Neural crest cell (in vitro differentiated cells): ENCODE results near the gene GBGT1. TPM values are rescaled to one million over a fixed set of nuclear protein-coding genes. Genes with fewer than 3 reads are reported as not detected.
"Not testable (repeated sequence)": the region's sequence is repeated elsewhere in the genome, so short reads cannot be mapped to it uniquely, and the experiment has no call there.

Experiments used
- DNase-seq: peaks from one replicate; pipeline ENCODE4 v3.0.0; 2021; ENCODE audit warnings: low read depth, mixed read lengths, low spot score
- H3K27ac Mint-ChIP-seq: one replicate; pipeline ENCODE4 v1.8.0; 2021; ENCODE audit warnings: mild to moderate bottlenecking, mixed read lengths; ENCODE audit not compliant: unreplicated experiment
- H3K27me3 Mint-ChIP-seq: 2 replicates; pipeline ENCODE4 v1.8.0; 2021; ENCODE audit warnings: low read depth, mild to moderate bottlenecking, mixed read lengths
- H3K36me3 Mint-ChIP-seq: 2 replicates; pipeline ENCODE4 v1.8.0; 2021; ENCODE audit warnings: low read depth, mild to moderate bottlenecking, mixed read lengths
- H3K4me1 Mint-ChIP-seq: 2 replicates; pipeline ENCODE4 v1.8.0; 2021; ENCODE audit warnings: mixed read lengths
- H3K4me3 Mint-ChIP-seq: one replicate; pipeline ENCODE4 v1.8.0; 2021; ENCODE audit warnings: mild to moderate bottlenecking, mixed read lengths
- H3K9me3 Mint-ChIP-seq: 2 replicates; pipeline ENCODE4 v1.8.0; 2021; ENCODE audit warnings: mixed read lengths
- CTCF ChIP-seq: fragments of 200-600 bp; sonication (generic); conservative IDR thresholded peaks from 2 replicates; pipeline ENCODE4 v1.5.0; 2021; ENCODE audit warnings: antibody characterized with exemption, mild to moderate bottlenecking
- long read RNA-seq: library from polyadenylated mRNA; unstranded; transcript quantifications from one replicate; pipeline ENCODE4 v2.0.0, GENCODE V29; 2020
- total RNA-seq: library from RNA; stranded (reverse); gene quantifications from 2 replicates; pipeline ENCODE4 v1.2.1, GENCODE V29; 2021

Gene GBGT1
- 12.9 and 13.8 TPM in 2 replicates for total RNA-seq
- long read RNA-seq: 0 reads

- peak; percentile 62 for DNase-seq
- peak within 1 kb of the TSS; percentile 67 for H3K4me3 Mint-ChIP-seq
- no peak within 1 kb of the TSS for H3K27ac Mint-ChIP-seq
- H3K36me3 Mint-ChIP-seq: no peaks in the 10 kb centered on the region
- H3K27me3 Mint-ChIP-seq: peaks cover 2% of the 10 kb centered on the region
- peaks cover 14% of the 10 kb centered on the region for H3K4me1 Mint-ChIP-seq
- TF ChIP-seq CTCF: no peak
- no peaks in the 10 kb centered on the region for H3K9me3 Mint-ChIP-seq
These were observed at the start of gene GBGT1 for GRCh38 chr9:133163504-133164172. Gene GBGT1, minus strand, starts transcription at chr9:133163914. Its CDS starts 1,502 bp downstream, at chr9:133162412.

- no peak for DNase-seq
- Mint-ChIP-seq H3K4me3 (no peak overlapping the region), H3K4me1 (no peaks in the 10 kb centered on the region), H3K27me3 (peaks cover 39% of the 10 kb centered on the region), H3K9me3 (peaks cover 5% of the 10 kb centered on the region), H3K36me3 (no peaks in the 10 kb centered on the region), H3K27ac (no peak overlapping the region)
- TF ChIP-seq CTCF: no peak
These were observed 46.9 kb upstream of the GBGT1 start for GRCh38 chr9:133210609-133211008.

- H3K27me3 Mint-ChIP-seq: peaks cover 35% of the 10 kb centered on the region
- no peaks in the 10 kb centered on the region for H3K4me1 Mint-ChIP-seq
- no peak for TF ChIP-seq CTCF
- H3K27ac Mint-ChIP-seq: no peak overlapping the region
- H3K9me3 Mint-ChIP-seq: peaks cover 2% of the 10 kb centered on the region
- DNase-seq: no peak
- no peak overlapping the region for H3K4me3 Mint-ChIP-seq
- H3K36me3 Mint-ChIP-seq: no peaks in the 10 kb centered on the region
These were observed 46.5 kb upstream of the GBGT1 start for GRCh38 chr9:133210202-133210532.

GRCh38 chr9:133209327-133210201 lies 45.9 kb upstream of the GBGT1 start:
- H3K27ac Mint-ChIP-seq, H3K36me3 Mint-ChIP-seq, DNase-seq, H3K4me1 Mint-ChIP-seq, H3K9me3 Mint-ChIP-seq, H3K4me3 Mint-ChIP-seq: not testable (repeated sequence)
- peaks cover 29% of the 10 kb centered on the region for H3K27me3 Mint-ChIP-seq

DNA sequence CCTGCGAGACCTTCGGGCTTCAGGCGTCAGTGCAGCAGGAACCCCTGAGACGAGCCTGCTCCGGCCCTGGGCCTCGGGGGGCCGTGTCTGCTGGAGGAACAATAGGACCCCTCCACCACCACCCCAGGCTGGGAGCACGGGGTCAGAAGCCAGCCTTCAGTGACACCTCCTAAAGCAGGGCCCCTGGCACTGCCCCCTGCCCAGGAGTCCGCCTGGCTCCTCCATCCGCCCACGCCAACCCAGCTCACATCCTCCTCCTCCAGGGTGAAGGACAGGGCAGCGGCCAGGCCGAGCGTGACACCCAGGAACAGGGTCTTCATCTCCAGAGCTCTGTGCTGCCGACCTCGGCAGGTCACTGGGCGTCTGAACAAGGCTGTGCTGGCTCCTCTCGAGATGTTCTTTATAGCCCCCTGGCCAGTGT lies 45.2 kb upstream of the GBGT1 start, which contains the start of gene OBP2B:
Gene OBP2B, minus strand, starts transcription at position 371 of the 421 bp plus-strand sequence. Its CDS starts 51 bp downstream, at position 320.
- H3K4me1 Mint-ChIP-seq, H3K36me3 Mint-ChIP-seq, DNase-seq, H3K4me3 Mint-ChIP-seq, H3K27ac Mint-ChIP-seq, H3K9me3 Mint-ChIP-seq: not testable (repeated sequence)
- peaks cover 22% of the 10 kb centered on the region for H3K27me3 Mint-ChIP-seq

- not testable (repeated sequence) for DNase-seq, H3K4me3 Mint-ChIP-seq, H3K27ac Mint-ChIP-seq, H3K4me1 Mint-ChIP-seq, H3K36me3 Mint-ChIP-seq, H3K9me3 Mint-ChIP-seq
- peaks cover 20% of the 10 kb centered on the region for H3K27me3 Mint-ChIP-seq
These were observed 44.6 kb upstream of the GBGT1 start for GRCh38 chr9:133208171-133208879.
